ENCODE measurements around the gene PPP1R9B. TPM values are rescaled to one million over a fixed set of nuclear protein-coding genes. Genes with fewer than 3 reads are reported as not detected.

Gene PPP1R9B
- total RNA-seq, 1 donor from 2014 or later, result 26.3 TPM

DNA sequence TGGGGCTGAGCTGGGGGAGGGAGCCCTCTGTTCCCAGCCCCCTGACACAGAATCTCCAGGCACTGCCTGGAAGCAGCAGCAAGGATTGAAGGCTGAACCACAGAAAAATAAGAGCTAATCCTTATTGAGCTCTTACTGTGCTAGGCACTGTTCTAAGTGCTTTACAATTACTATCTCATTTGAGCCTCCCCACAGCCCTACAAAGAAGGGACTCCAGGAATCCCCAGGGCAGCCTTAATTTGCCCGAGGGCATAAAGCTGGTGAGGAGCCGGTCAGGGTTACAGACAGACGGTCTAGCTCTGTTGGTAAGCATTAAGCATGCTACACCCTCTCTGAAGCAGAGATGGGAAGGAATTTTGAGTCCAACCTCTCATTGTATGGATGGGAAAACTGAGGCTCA, 27.5 kb downstream of the PPP1R9B start:
- ATAC-seq, result no peak

GRCh38 chr17:50120475-50121253, 29.8 kb downstream of the PPP1R9B start:
- no peak for ATAC-seq

- no peak for ATAC-seq
Measured at GRCh38 chr17:50118828-50119218, 31.7 kb downstream of the PPP1R9B start.

- ATAC-seq, result no peak
Measured at GRCh38 chr17:50118076-50118827, 32.2 kb downstream of the PPP1R9B start.

GRCh38 chr17:50117202-50118051, 33.0 kb downstream of the PPP1R9B start:
- peak; percentile 55 for ATAC-seq

DNA sequence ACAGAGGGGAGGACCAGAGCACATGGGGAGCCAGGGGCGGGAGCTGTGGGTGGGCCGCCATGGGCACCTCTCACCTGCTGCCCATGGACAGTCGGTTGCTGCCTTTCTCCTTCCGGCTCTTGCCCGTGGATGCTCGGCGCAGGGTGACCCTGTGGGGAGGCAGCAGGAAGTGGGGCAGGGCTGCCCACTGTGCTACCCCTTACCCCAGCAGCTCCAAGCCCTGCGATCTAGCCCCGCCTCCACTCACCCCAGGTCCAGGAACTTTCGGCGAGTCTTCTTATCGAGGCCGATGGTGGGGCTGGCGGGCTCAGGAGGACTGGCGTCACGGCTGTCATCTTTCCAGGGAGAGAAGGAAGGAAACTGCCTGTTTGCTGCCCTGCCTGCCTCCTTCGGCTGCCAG, 34.7 kb downstream of the PPP1R9B start:
- ATAC-seq, result no peak

- ATAC-seq, result peak; percentile 12
Measured at GRCh38 chr17:50114849-50115357, 35.6 kb downstream of the PPP1R9B start.

- ATAC-seq, result no peak
Measured at GRCh38 chr17:50114401-50114800, 36.1 kb downstream of the PPP1R9B start.

DNA sequence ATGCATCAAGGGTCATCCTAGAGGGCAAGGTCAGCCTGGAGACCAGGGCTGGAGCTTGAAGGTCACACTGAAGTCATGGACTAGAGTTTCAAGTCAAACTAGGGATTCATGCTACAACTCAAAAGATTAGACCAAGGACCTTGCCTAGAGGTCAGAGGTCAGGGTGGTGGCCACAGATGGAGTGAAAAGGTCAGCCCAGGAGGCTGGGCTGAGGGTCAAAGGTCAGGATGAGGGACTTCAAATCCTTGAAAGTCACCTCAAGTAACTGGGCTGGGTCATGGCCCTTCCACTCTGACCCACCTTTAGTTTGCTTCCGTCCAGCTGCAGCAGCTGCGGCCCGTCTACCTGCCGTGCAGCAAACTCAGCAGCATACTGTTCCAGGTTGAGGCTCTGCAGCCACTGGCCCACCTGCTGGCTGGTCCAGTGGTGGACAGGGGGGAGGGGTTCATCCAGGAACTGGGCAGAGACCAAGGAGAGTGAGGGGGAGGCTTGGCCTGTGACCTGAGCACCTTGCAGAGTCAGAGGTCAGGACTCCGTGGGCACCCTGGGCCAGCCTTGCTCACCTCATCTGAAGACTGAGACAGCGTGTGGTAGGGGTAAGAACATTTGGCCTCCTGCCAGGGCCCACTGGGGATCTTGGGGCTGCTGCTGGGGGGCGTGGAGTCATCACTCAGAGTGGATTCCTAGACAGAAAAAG, 36.7 kb downstream of the PPP1R9B start:
- no peak for ATAC-seq

DNA sequence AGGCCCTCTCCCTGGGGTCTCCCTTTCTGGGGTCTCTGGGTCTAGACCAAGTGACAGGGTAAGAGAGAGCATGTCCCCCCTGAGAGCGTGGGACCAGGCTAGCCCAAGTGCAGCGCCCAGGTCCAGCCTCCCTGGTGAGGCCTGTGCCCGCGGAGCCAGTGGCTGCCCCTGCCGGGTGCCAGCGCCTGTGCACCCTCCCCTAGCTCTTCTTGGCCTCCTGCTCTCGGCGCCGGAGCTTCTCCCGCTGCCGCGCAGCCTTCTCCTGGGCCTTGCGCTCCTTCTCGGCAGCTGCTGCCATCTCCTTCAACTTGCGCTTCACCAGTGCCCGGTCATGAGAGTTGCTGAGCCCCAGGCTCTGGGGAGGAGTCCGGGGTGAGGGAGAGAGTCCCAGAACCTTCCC, 37.8 kb downstream of the PPP1R9B start:
- ATAC-seq, result peak; percentile 22

DNA sequence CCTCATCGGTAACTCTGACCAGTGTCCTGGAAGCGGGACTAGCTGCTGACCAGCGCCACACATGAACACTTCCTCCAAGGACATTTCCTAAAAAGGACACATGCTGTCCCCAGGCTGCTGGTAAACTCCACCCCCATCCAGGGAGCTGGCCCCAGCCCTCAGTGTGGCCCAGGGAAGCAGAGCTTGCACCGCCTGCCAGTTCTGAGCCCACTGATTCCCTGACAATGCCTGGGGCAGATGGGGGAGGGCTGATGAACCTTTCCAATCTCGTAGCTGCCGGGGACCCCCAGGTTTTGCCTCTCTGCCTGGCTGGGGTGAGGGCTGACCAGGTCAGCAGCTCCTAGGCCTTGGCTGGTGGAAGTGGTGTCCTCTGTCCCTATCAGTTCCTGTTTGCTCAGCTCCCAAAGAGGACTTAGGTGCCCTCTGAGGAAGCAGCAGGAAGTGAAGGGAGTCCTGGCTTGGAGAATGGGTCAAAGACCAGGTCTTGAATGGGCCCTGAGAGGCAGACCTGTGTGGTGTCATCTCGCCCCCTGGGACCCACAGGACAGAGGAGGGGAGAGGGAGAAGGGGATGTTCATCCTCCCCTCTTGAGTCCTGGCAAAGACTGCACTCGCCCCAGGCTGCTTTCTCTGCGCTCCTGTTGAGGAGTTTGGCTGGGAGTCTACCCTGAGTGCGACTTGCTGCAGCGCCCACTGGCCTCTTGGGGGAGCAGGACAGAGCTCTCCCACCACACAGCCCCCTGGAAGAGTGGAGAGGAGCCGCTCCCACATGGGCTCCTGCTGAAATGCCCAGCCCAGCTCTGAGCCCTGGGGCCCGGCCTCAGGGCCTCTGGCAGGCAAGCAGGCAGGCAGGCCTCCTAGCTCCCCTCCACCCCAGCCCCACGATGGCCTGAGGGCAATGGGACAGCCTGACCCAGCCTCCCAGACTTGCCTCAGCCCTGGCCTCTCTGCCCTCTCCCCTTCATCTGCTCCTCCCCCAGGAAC, 38.5 kb downstream of the PPP1R9B start:
- no peak for ATAC-seq

DNA sequence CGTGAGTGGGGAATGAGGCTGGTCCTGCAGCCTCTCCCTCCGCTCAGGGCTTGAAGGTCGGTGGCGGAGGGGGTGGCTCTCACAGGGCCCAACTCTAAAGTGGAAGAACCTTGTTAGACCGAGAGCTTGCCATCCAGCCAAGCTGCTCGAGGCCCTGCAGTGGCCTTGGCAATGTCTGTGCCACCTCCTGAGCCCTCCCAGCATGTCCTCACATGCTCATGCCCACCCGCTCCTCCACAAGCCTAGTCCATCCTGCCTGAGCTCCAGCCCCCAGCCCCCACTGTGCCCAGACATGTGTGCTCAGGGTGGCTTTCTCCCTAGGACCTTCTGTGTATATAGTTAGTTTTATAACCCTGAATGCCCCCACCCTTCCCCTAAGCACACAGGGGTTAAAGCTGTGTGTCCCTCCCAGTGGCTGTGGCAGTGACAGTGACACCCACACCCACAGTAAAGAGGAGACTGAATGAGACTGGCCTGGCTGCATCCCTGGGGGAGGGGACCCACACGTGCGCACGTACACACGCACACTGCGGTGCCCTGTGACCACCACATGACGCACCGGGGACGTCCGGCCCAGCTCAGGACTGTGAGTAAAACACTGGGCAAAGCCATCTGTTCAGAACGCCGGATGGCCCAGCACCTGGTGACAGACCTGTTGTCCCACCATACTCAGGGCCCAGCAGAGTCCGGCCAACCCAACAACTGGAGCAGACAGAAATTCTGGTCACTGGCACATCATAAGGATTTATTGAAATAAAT, 39.7 kb downstream of the PPP1R9B start:
- no peak for ATAC-seq

- no peak for ATAC-seq
Measured at GRCh38 chr17:50109785-50110184, 40.7 kb downstream of the PPP1R9B start.

GRCh38 chr17:50109207-50109606, 41.3 kb downstream of the PPP1R9B start:
- no peak for ATAC-seq

- no peak for ATAC-seq
Measured at GRCh38 chr17:50108556-50108955, 41.9 kb downstream of the PPP1R9B start.

- peak; percentile 72 for ATAC-seq
Measured at GRCh38 chr17:50107790-50108414, 42.6 kb downstream of the PPP1R9B start.

- ATAC-seq, result no peak
Measured at GRCh38 chr17:50106393-50107131, 43.9 kb downstream of the PPP1R9B start.

DNA sequence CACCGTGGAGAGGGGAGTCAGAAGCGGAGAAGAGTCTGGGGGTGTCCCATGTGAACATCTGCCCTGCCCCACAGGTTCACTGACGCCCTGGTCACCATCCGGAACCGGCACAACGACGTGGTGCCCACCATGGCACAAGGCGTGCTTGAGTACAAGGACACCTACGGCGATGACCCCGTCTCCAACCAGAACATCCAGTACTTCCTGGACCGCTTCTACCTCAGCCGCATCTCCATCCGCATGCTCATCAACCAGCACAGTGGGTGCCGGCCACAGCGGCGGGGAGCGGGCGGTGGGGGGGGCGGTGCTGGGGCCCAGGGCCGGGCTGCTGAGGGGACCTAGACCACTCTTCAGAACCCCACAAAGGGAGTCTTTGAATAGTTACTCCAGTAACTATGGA, 44.7 kb downstream of the PPP1R9B start:
- ATAC-seq, result no peak

DNA sequence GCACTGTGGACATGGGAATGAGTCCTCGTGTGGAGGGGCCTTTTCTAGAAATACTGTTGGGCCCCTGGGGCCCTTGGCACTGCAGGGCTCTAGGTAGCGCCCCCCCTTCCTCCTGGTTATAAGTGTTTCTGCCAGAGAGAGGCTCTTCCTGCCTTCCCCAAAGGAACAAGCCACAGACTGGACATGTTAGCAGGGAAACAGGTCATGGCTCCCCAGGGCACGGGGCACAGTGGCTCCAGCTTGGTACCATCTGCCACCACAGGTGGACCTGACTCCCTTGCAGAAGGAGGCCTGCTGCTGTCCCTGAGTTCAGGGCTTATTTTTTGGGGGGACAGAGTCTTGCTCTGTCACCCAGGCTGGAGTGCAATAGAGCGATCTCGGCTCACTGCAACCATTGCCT, 46.5 kb downstream of the PPP1R9B start:
- no peak for ATAC-seq

Data from esophagus mucosa (tissue), 1 donor.